Activated T-cell treated with anti-CD3 and anti-CD28 coated beads for 4 hours (primary cell): Measurements from ENCODE around the gene MAP9.
"Not testable (repeated sequence)": the region's sequence is repeated elsewhere in the genome, so short reads cannot be mapped to it uniquely, and the experiment has no call there.

ENCODE experiments used
- DNase-seq: peaks from one replicate; pipeline ENCODE4 v3.0.0-alpha.2; 2020

Gene MAP9

DNA sequence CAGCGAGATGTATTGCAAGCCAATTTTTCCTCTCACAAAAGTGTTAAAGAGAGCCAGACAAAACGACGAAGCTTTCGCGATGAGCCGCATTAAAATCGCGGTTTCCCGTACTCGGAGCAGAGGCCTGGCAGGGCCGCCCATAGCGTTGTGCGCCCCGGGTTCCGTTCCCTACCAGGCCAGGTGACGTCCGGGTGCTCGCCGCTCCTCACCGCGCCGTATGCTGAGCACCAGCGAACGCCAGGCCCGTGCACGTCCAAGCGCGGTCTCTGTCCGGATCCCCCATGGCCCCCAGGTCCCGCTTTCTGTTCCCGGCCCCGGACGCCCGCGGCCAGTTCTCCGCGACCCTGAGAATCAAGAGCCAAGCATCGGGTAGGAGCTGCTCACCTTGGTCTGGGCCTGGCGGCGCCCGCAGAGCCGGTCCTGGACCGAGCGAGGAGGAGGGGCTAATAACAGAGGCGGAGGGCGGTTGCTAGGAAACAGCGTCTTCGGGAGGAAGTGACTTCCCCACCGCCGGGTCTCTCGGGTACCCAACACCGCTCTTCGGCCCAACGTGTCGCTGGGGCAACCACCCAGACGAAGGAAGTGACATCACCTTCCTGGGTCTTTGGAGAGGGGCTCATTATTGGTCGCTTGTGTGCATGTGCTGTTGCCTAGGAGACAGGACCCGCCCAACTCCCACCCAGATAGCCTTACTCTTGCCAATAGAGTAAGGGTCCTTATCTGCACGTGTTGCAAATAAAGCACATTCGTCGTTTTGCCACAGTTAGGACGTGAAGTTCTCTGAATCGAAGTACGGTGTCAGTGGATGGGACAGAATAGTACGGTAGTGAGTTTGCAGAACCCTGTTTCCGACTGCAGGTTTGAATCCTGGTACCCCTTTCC is at the start of gene MAP9:
Gene MAP9 (minus strand): TSS at position 579 of the 882 bp plus-strand sequence. CDS start 1,115 bp downstream, outside the sequence.
- DNase-seq = peak; percentile 73

- DNase-seq = not testable (repeated sequence)
These were observed 48.0 kb upstream of the MAP9 start for GRCh38 chr4:155424778-155425177.

DNA sequence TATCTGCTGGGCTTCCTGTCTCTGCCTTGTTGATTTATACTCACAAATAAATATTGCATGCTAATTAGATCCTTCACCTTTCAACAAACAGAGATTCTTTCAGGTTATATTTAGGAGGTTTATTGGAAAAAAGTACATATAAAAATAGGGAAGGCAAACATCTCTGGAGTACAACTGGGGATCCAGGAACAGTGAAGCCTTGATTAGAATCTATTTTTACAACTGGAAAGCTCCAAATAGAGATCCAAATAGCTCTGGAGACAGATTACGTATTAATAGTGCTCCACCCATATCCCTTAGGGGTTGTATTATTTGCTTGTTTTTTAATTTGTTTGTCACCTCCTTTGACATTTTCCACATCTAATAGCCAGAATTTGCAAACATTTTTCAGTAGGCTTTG is 46.9 kb upstream of the MAP9 start:
- no peak for DNase-seq

- DNase-seq = no peak
These were observed 42.5 kb upstream of the MAP9 start for GRCh38 chr4:155419266-155419665.

- DNase-seq = no peak
These were observed 38.9 kb upstream of the MAP9 start for GRCh38 chr4:155415662-155416061.

- no peak for DNase-seq
These were observed 36.7 kb upstream of the MAP9 start for GRCh38 chr4:155413451-155413850.

DNA sequence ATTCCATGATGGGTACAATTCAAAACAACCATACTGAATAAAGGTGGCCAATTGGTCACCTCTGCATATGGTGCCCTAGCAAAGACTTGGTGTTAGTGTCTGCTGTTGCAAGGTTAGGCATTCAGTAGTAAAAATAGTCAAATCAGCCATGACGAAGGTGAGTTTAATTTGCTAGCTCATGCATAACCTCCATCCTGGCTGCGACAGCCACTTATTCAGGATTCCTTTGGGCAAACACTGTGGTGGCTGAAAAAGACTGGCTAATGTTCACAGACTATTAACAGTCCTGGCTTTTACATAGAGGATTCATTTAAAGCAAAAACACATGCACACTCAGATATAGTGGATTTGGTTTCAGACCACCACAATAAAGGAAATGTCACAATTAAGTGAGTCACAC is 34.8 kb upstream of the MAP9 start:
- no peak for DNase-seq

DNA sequence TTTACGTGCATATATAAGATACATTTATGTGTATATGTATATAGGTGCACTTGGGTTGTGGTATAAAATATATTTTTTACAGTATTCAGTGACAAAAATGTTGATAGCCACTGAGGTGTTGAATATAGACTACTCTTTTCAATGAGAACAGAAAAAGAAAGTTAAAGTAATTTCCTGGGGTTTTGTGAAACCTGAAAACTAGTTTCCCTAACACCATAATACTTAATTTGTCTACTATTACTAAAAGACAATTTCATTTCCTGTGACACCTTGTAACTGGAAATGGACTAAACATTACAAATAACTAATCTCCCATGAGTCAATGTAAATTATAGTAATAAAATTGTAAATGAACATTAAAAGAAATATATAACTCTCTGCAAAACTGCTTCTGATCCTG is 32.0 kb upstream of the MAP9 start:
- no peak for DNase-seq

- no peak for DNase-seq
These were observed 30.7 kb upstream of the MAP9 start for GRCh38 chr4:155407480-155407879.

- no peak for DNase-seq
These were observed 28.3 kb upstream of the MAP9 start for GRCh38 chr4:155405059-155405458.

GRCh38 chr4:155403886-155404285 is 27.1 kb upstream of the MAP9 start:
- no peak for DNase-seq

GRCh38 chr4:155402941-155403340 is 26.2 kb upstream of the MAP9 start:
- no peak for DNase-seq

- DNase-seq = no peak
These were observed 24.1 kb upstream of the MAP9 start for GRCh38 chr4:155400893-155401292.

- no peak for DNase-seq
These were observed 23.4 kb upstream of the MAP9 start for GRCh38 chr4:155399974-155400697.

DNA sequence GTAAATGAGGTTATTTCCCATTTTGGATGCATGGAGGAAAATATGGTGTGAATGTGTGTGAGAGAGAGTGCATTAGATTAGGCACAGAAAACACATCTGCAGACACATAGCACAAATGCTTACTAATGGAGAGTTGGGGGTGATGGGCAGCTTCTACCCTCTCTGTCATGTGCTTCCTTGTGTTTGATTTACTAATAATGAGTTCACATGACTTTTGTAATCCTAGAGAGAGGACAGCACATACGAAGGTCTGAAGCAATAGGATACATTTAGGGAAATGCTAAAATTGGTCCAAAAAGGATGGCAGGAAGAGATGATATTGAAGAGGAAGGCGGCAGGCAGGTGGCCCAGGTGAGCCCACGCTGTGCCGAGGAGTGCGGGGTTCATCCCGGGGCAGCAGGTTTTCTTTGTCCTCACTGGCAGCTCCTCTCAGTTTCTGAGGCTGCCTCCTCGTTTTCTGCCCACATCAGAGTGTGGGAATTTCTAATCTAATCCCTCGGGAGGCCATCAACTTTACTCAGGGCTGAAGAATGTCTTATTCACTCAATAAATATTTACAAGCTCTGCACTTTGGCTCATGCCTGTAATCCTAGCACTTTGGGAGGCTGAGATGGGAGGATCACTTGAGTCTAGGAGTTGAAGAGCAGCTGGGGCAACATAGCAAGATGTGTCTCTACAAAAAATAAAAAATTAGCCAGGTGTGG is 15.9 kb upstream of the MAP9 start:
- DNase-seq = no peak

GRCh38 chr4:155391932-155392331 is 15.2 kb upstream of the MAP9 start:
- DNase-seq = no peak

DNA sequence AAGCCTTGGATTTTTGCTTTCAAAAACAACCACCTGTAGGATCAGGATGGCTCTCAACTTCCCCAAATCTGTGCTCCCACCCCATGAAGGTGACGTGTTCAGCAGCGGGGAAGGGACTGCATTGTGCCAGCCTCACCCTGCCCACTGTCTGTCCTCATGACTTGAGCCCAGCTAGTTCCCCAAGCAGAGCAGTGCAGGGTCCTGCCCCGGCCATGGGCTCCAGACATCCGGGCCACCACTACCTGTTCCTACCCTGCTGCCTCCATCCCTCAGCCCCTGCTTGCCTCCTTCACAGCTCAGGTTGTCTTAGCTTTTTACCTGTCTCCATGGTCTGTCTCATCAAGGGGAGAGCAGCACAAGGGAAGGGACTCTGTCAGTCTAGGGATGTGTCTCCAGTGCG is 11.4 kb upstream of the MAP9 start:
- DNase-seq = no peak

DNA sequence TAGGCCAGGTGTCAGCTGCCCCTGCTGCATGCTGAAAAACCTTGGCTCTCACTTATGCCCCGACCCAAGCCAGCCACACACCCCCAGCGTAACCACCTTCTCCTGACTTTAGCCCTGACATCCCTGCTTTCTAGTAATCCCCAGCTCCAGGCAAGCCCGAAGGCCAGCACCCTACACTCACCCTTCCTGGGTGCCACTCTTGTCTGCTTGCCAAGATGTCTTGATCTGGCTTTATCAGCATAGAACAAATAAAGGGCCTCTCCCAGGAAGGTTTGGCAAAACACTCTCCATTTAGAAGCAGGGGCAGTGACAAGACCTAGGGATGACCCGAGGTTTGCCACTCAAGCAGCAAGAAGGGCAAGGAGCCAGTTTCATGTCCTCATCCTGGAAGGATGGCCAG is 6.8 kb upstream of the MAP9 start:
- no peak for DNase-seq

- no peak for DNase-seq
These were observed 511 bp upstream of the MAP9 start for GRCh38 chr4:155377276-155377675.

DNA sequence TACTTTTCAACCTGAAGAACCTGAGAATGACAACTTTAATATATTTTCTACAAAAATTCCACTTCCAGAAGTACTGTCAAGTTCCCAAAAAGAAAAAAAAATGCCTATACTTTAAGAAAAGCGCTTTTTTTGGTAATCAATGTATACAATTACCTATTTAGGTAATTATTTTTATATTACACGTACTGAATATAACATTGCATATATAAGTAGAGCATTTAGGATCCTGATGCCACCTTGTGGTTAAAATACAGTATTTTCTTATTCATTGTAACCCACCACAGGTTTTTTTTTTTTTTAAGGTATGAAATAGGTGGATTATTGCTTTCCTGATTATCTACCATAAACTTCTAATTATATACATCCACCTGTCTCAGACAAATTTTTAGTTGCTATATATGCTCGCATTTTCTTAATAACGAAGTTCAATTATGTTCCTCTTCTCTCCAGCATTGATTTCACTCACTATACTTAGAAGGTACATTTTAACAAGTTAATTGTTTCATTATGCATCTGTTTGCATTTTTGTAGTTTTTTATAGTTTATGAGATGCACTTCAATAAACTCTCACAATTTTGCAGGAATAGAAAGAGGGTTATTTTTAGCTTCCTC is 5.2 kb downstream of the MAP9 start:
- DNase-seq = no peak

DNA sequence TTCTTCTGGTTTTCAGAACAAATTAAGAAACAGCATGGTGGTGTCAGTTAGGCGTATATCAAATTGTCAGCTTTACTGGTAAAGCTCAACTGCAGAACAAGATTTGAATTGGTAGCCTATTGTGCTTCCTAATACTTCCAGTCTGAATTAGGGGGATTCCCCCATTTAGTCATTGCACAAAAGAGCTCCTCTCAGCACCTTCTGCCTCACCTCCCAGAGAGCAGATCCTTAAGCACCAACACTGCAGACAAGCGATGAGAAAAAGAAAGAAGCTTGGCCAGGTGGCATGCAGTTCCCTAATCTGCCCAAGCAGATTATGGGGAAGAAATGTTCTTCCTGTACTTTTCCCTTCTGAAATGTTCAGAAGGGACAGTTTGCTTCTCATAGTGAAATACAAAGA is 9.2 kb downstream of the MAP9 start:
- no peak for DNase-seq

- DNase-seq = no peak
These were observed 22.7 kb downstream of the MAP9 start for GRCh38 chr4:155353923-155354540.

GRCh38 chr4:155342142-155342541 is 34.6 kb downstream of the MAP9 start:
- no peak for DNase-seq
